HG02885 (cell line): ENCODE data around the gene POU3F2.
A peak's percentile ranks its signal among the peaks of the same experiment; 100 is the strongest.

Source experiments
- ATAC-seq: cut with Tn5 transposase; IDR thresholded peaks from one replicate; pipeline ENCODE4 v1.9.1; 2021; ENCODE audit warnings: mild to moderate bottlenecking; ENCODE audit not compliant: unreplicated experiment, poor library complexity

Gene POU3F2

DNA sequence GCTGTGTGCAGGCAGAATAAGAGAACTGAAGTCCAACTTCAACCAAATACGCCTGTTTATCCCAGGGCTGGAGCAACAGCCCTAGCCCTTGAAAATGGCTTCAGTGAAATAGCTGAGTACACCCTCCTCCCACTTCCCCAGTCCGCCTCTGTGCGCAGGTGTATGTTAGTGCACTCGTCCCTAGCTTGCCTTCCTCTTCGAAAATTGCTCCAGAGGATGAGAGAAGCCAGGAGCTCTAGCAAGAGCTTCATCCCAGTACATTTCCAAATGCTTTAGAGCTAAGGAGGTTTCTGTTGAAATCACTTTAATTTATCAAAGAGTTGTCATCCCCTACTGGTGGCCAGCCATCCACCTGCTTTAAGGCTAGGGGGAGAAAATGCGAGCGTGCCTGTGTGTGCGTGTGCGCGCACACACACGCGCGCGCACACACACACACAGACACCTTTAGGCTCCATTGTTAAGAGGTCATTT lies 5.4 kb upstream of the POU3F2 start:
- ATAC-seq, result no peak

DNA sequence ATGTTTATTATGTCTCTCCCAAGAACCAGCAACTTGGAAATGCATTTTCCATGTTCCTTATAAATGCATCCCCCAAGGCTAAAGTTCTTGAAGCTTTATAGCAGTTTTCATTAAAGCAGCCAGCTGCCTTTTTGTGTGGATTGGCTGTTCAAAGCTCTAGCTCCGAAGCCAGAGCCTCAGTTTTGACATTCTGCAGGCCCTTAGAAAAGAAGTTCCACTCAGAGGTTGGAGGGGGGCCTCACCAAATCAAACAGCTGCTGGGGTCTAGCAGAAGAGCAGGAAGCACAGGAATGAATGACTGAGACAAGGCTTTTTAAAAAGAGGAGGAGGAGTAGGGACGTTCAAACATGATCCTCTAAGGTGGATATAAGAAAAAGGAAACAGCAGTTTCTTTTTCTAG lies 4.2 kb upstream of the POU3F2 start:
- no peak for ATAC-seq

- ATAC-seq, result no peak
These were observed 3.1 kb upstream of the POU3F2 start for GRCh38 chr6:98831057-98831958.

- ATAC-seq, result no peak
These were observed 2.5 kb upstream of the POU3F2 start for GRCh38 chr6:98831959-98832283.

GRCh38 chr6:98832284-98833056 lies 1.9 kb upstream of the POU3F2 start:
- ATAC-seq, result no peak

DNA sequence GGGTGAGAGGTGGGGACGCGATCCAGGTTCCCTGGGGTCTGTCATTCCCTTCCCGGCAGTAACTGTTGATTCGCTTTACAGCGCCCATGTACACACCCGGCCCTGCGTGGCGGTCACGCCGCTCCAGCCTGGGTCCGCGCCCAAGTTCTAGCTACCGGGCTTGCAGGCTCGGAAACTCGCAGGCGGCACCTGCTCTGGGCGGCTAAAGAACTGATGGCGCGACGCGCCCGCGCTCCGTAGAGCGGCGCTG lies 1.4 kb upstream of the POU3F2 start:
- ATAC-seq, result peak; percentile 32

DNA sequence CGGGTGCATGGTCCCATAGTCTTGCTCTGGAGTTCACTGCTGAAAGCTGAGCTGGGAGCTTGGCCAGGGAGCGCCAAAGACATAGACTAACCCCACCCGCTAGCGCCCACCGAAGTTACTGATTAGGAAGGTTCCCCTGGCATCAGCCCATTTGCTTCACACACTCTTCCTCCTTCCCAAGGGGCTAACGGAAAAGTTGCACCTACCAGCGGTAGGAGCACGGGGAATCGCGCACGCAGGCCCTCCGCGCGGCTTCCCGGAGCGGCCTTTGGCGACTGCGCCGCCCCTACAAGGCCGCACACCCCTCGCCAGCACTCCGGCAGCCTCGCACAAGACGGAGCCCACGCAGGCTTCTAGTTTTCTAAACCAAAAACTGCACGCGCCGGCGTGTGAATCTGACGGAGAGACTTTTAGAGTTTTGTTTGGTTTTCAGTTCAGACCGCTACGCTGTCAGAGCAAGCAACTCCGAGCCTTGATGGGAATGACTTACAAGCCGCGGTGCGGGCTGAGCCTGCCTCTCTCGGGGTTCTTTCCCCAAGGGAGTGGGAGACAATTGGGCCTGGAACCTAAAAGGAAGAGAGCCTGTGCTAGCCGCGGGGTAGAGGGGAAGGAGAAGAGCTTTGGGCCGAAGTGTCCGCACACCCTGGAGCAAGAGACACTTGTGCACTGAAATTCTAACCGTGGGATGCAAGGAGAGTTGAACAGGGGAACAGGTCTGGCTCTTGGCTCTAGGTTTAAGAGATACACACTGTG lies 891 bp upstream of the POU3F2 start:
- ATAC-seq, result peak; percentile 20

GRCh38 chr6:98835149-98836024 lies 1.0 kb downstream of the POU3F2 start:
- ATAC-seq, result no peak

- no peak for ATAC-seq
These were observed 1.9 kb downstream of the POU3F2 start for GRCh38 chr6:98836025-98836961.

GRCh38 chr6:98836962-98837944 lies 2.9 kb downstream of the POU3F2 start:
- ATAC-seq, result no peak

GRCh38 chr6:98838032-98838431 lies 3.7 kb downstream of the POU3F2 start:
- ATAC-seq, result no peak

- ATAC-seq, result no peak
These were observed 4.6 kb downstream of the POU3F2 start for GRCh38 chr6:98838975-98839374.

- ATAC-seq, result no peak
These were observed 5.5 kb downstream of the POU3F2 start for GRCh38 chr6:98839781-98840361.

GRCh38 chr6:98840385-98840784 lies 6.0 kb downstream of the POU3F2 start:
- ATAC-seq, result no peak

DNA sequence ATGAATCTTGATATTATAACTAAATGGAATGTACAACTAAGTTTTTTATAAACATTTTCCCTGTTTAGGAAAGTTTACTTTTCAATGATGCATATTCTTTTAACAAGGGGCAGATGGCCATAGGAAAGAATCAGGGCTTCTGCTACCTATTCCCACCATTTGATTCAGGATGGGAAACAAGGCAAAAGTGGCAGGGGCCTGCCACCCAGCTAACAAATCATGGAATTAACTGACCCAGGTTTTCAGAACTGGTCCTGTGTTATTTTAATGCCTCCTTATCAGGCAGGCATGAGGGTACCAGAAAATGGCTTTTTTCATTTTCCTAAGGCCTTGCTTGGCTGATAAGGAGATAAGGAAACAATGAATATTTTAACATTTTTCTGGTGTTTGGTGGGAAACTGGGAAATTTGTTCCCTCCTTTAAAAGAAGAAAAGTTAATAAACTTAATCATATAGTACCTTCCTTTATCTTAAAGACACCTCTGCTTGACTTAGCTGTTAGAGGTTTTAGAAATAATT lies 6.7 kb downstream of the POU3F2 start:
- no peak for ATAC-seq

DNA sequence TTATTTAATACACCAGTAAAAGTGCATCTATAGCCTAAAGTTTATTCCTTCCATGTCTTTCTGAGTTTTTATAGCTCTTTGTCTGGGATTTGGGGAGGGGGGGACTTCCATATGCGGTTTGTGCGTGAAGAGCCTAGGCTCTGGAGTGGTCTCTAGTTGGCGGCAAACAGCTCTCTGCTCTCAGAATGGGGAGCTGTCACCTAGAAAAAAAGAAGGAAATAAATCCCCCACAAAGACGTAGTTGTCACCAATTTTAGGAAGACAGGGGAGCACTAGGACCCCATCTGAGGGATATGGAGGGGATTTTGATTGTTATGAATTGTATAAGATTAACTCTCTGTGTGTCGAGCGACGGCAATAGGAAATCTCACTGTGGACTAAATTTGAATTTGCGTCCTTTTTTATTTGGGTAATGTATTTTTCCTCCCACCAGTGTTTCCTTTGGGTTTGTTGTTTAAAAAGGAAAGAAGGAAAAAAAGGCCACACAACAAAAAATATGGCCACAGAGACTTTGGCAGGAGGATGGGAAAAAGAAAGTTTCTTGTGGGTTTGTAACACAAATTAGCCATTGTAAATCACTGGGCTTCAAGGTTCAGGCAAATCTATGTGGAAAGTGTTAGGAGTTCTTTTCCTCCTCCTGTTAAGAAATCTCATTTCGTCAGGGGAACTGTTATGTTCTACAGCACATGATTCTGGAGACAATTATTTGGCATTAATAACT lies 7.4 kb downstream of the POU3F2 start:
- no peak for ATAC-seq
